ENCODE measurements around the gene SRSF6. TPM values are rescaled to one million over a fixed set of nuclear protein-coding genes. Genes with fewer than 3 reads are reported as not detected.

SRSF6 gene
- total RNA-seq, 1 experiment from 2014 or later: 202 TPM

GRCh38 chr20:43508106-43508505 is 50.4 kb downstream of the SRSF6 start:
- no TSS peak for BruUV-seq (replicated peaks)
- H3K27me3 Mint-ChIP-seq (ENCODE audit: unreplicated experiment): peaks cover 43% of the 10 kb centered on the region
- intact Hi-C loops (cut with micrococcal nuclease; ENCODE audit: unreplicated experiment): loop anchor here (5.0 kb wide), 1 partner anchor 41 kb away; no protein-coding TSS in a partner anchor
- no peak for TF ChIP-seq CTCF (IDR thresholded peaks at IDR 0.05; ENCODE audit: unreplicated experiment)
- peaks cover 5% of the 10 kb centered on the region for H3K4me1 Mint-ChIP-seq (ENCODE audit: low read depth, unreplicated experiment)
- H3K27ac Mint-ChIP-seq (ENCODE audit: unreplicated experiment): no peak overlapping the region
- H3K9me3 Mint-ChIP-seq (ENCODE audit: low read depth, unreplicated experiment): no peaks in the 10 kb centered on the region
- H3K4me3 Mint-ChIP-seq (ENCODE audit: low read depth, unreplicated experiment): peak overlapping the region; percentile 68
- H3K36me3 Mint-ChIP-seq (ENCODE audit: insufficient read depth, unreplicated experiment): peaks cover 10% of the 10 kb centered on the region
- DNase-seq: peak; percentile 43
- CTCF ChIA-PET: interaction anchor here (1.1 kb wide), 1 partner anchor 42 kb away, joined by 3 read pairs; no protein-coding TSS in a partner anchor

- BruUV-seq (replicated peaks): TSS peak; percentile 49
- TF ChIP-seq CTCF (IDR thresholded peaks at IDR 0.05; ENCODE audit: unreplicated experiment): no peak
- intact Hi-C loops (cut with micrococcal nuclease; ENCODE audit: unreplicated experiment): loop anchor here (5.0 kb wide), 1 partner anchor 41 kb away; no protein-coding TSS in a partner anchor
- DNase-seq: peak; percentile 15
- peaks cover 37% of the 10 kb centered on the region for H3K27me3 Mint-ChIP-seq (ENCODE audit: unreplicated experiment)
- peaks cover 15% of the 10 kb centered on the region for H3K36me3 Mint-ChIP-seq (ENCODE audit: insufficient read depth, unreplicated experiment)
- CTCF ChIA-PET: interaction anchor here (1.1 kb wide), 2 partner anchors 21 to 42 kb away, joined by 3 read pairs; no protein-coding TSS in a partner anchor
- H3K4me1 Mint-ChIP-seq (ENCODE audit: low read depth, unreplicated experiment): peaks cover 9% of the 10 kb centered on the region
- H3K27ac Mint-ChIP-seq (ENCODE audit: unreplicated experiment): no peak overlapping the region
- H3K4me3 Mint-ChIP-seq (ENCODE audit: low read depth, unreplicated experiment): peak overlapping the region; percentile 68
- H3K9me3 Mint-ChIP-seq (ENCODE audit: low read depth, unreplicated experiment): no peaks in the 10 kb centered on the region
These were observed 50.9 kb downstream of the SRSF6 start for GRCh38 chr20:43508604-43509040.

GRCh38 chr20:43511879-43512278 is 54.2 kb downstream of the SRSF6 start:
- H3K9me3 Mint-ChIP-seq (ENCODE audit: low read depth, unreplicated experiment): no peaks in the 10 kb centered on the region
- TF ChIP-seq CTCF (IDR thresholded peaks at IDR 0.05; ENCODE audit: unreplicated experiment): no peak
- CTCF ChIA-PET: interaction anchor here (0.6 kb wide), 1 partner anchor 13 kb away, joined by 3 read pairs; no protein-coding TSS in a partner anchor
- H3K27ac Mint-ChIP-seq (ENCODE audit: unreplicated experiment): no peak overlapping the region
- BruUV-seq (replicated peaks): no TSS peak
- H3K36me3 Mint-ChIP-seq (ENCODE audit: insufficient read depth, unreplicated experiment): peaks cover 37% of the 10 kb centered on the region
- no peak overlapping the region for H3K4me3 Mint-ChIP-seq (ENCODE audit: low read depth, unreplicated experiment)
- H3K4me1 Mint-ChIP-seq (ENCODE audit: low read depth, unreplicated experiment): peaks cover 23% of the 10 kb centered on the region
- H3K27me3 Mint-ChIP-seq (ENCODE audit: unreplicated experiment): peaks cover 5% of the 10 kb centered on the region
- intact Hi-C loops (cut with micrococcal nuclease; ENCODE audit: unreplicated experiment): loop anchor here (5.0 kb wide), 1 partner anchor 55 kb away; the partner anchor contains the start of gene SRSF6
- DNase-seq: no peak

- CTCF ChIA-PET: interaction anchor here (0.6 to 2.3 kb wide), 6 partner anchors 26 to 65 kb away, joined by 3 to 11 read pairs (median 6); partner anchors contain the start of genes SGK2 and SRSF6
- DNase-seq: no peak
- no TSS peak for BruUV-seq (replicated peaks)
- Mint-ChIP-seq H3K9me3 (ENCODE audit: low read depth, unreplicated experiment) (no peaks in the 10 kb centered on the region), H3K27me3 (ENCODE audit: unreplicated experiment) (no peaks in the 10 kb centered on the region), H3K36me3 (ENCODE audit: insufficient read depth, unreplicated experiment) (peaks cover 32% of the 10 kb centered on the region), H3K4me3 (ENCODE audit: low read depth, unreplicated experiment) (peak overlapping the region; percentile 97), H3K27ac (ENCODE audit: unreplicated experiment) (peak overlapping the region; percentile 89), H3K4me1 (ENCODE audit: low read depth, unreplicated experiment) (peaks cover 23% of the 10 kb centered on the region)
- no peak for TF ChIP-seq CTCF (IDR thresholded peaks at IDR 0.05; ENCODE audit: unreplicated experiment)
- intact Hi-C loops (cut with micrococcal nuclease; ENCODE audit: unreplicated experiment): loop anchor here (5.0 kb wide), 1 partner anchor 56 kb away; the partner anchor contains the start of gene SRSF6
These were observed 55.8 kb downstream of the SRSF6 start for GRCh38 chr20:43513372-43513930.

Other genes starting within 250 kb of the SRSF6 start
- gene L3MBTL1, start 49.8 kb downstream of the SRSF6 start, total RNA-seq (2022): 39.7 and 42.3 TPM in 2 replicates
- gene SGK2, start 101.1 kb downstream of the SRSF6 start, total RNA-seq (2022): 45.6 and 46.5 TPM in 2 replicates
- 30.2 and 30.8 TPM in 2 replicates for gene IFT52, start 133.0 kb downstream of the SRSF6 start, total RNA-seq (2022)
- gene MYBL2, start 209.2 kb downstream of the SRSF6 start, total RNA-seq (2022): 113 and 125 TPM in 2 replicates

All from Calu3 (cell line).